Measurements from ENCODE around the gene CRY1.
"Not testable (repeated sequence)": the region's sequence is repeated elsewhere in the genome, so short reads cannot be mapped to it uniquely, and the experiment has no call there.

The CRY1 gene

GRCh38 chr12:107073266-107073665 lies 20.1 kb downstream of the CRY1 start:
- DNase-seq (ENCODE audit: insufficient read length, low spot score); FAIRE-seq: not testable (repeated sequence)

- no peak for FAIRE-seq
Observed at GRCh38 chr12:107066691-107067090, 26.7 kb downstream of the CRY1 start.

DNA sequence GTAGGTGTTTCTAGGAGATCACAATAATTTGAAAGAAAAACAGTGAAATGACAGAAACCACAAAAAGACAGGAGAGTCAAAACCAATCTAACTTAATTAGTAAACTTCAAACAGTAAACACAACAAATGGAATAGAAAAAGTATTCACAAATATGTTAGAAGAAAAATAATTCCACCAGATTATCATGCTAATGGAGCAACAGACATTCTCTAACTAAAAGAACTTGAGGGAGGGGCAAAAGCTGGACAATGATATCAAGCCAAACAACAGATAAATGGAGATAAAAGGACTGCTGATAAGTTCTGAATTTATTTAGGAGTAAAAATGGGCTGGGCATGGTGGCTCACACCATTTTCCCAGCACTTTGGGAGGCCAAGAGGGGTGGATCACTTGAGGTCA lies 28.7 kb downstream of the CRY1 start:
- no peak for DNase-seq (ENCODE audit: insufficient read length, low spot score)
- no peak for FAIRE-seq

More at GRCh38 chr12:107066691-107067090, 26.7 kb downstream of the CRY1 start:
- no peak for DNase-seq (ENCODE audit: insufficient read length, low spot score)

DNA sequence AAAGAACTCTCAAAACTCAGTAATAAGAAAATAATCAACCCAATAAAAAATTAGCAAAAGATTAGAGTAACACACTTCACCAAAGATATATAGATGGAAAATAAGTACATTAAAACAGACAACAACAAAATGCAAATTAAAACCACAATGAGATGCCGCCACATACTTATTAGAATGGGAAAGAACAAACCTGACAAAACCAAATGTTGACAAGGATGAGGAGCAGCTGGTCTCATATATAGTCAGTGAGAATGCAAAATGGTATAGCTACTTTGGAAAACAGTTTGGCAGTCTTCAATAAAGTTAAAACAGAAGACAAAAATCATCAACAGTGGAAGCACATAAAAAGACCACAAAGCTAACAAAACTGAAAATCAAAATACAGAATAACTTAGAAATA lies 29.1 kb downstream of the CRY1 start:
- no peak for FAIRE-seq

GRCh38 chr12:107058190-107058589 lies 35.2 kb downstream of the CRY1 start:
- FAIRE-seq (no peak), DNase-seq (ENCODE audit: insufficient read length, low spot score) (no peak)

More for the DNA sequence above, 29.1 kb downstream of the CRY1 start:
- no peak for DNase-seq (ENCODE audit: insufficient read length, low spot score)

DNA sequence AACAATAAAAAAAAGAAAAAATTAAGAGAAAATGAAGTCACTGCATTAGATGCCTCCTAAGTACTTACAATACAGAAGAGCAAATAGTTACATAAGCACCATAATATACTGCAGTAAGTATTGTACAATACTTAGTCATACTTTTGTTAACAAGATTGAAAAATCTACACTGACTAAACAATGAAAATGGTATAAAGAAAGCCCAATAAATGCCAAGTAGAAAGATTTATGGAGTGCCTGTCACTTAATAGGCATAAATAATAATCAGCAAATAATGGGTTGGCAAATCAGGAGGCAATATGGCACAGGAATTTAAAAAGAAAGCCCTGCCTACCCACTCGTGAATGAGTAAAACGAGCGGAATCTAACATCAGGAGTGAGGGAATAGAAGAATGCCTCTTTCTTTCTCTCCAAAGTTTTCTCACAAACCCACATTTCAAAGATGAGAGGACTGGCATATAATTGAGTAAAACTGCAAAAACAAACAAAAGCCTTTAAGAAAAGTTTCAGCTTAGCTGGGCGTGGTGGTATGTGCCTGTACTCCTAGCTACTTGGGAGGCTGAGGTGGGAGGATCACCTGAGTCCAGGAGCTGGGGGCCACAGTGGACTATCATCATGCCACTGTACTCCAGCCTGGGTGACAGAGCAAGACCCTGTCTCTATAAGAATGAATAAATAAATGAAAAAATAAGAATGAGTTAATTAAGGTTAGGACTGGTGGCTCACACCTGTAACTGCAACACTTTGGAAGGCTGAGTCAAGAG lies 36.1 kb downstream of the CRY1 start:
- no peak for DNase-seq (ENCODE audit: insufficient read length, low spot score)
- no peak for FAIRE-seq

DNA sequence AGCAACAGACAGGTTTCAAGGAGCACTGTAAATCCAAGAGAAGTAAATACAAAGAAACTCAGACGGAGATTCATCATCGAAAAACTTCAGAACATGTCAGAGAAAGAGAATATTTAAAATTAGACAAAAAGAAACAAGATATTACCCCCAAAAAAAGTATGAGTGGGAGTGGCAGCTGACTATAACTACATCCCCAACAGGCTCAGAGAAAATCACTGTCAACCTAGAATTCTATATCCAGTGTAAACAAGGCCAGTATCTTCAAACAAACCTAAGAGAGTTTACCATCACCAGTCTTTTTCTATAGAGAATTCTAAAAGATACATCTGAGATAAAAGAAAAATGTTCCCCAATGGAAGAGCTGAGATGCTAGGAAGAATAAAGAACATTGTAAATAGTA lies 39.6 kb downstream of the CRY1 start:
- FAIRE-seq (no peak), DNase-seq (ENCODE audit: insufficient read length, low spot score) (no peak)

DNA sequence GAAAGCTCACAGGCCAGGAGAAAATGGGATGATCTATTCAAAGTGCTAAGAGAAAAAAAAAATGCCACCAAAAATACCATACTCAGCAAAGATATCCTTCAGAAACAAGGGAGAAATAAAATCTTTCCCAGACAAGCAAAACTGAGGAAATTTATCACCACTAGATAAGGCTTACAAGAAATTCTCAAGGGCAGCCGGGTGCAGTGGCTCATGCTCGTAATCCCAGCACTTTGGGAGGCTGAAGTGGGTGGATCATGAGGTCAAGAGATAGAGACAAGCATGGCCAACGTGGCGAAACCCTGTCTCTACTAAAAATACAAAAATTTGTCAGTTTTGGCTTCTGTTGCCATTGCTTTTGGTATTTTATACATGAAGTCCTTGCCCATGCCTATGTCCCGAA lies 48.2 kb downstream of the CRY1 start:
- DNase-seq (ENCODE audit: insufficient read length, low spot score) (no peak), FAIRE-seq (no peak)

DNA sequence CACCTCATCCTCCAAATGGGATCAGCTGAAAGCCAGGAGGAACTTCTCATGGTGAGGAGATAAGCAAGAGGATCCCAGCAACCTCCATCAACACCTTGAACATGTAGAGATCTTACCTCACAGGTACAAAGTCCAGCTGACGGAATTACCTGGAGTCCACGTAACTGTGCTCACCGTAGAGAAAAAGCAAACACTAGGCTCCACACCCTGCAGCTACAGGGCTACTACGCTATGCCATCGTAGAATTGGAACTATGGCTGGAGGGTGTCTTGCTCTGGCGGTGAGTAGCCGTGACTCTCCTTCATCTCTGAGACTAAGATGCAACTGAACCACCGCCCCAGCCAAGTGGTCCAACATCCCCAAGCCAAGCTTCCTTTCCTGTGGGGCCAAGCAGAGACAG lies 50.5 kb downstream of the CRY1 start:
- no peak for DNase-seq (ENCODE audit: insufficient read length, low spot score)
- FAIRE-seq: no peak

DNA sequence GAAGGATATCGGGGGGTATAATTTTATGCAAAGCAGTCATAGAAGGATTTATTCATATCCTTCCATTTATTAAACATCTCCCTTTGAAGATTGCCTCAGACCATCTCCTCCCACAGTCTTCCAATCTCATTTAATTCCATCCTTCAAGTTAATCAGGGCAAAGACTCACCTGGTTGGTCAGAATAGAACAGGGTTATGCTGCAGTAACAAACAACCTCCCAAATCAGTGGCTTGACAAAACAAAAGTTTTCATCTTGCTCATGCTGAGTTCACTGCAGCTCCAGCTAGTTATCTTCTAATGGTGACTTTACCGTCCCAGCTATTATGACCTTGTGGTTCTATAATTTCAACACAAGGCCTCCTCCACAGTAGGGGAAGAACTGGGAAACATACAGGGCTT lies 57.6 kb downstream of the CRY1 start:
- FAIRE-seq (no peak), DNase-seq (ENCODE audit: insufficient read length, low spot score) (no peak)

DNA sequence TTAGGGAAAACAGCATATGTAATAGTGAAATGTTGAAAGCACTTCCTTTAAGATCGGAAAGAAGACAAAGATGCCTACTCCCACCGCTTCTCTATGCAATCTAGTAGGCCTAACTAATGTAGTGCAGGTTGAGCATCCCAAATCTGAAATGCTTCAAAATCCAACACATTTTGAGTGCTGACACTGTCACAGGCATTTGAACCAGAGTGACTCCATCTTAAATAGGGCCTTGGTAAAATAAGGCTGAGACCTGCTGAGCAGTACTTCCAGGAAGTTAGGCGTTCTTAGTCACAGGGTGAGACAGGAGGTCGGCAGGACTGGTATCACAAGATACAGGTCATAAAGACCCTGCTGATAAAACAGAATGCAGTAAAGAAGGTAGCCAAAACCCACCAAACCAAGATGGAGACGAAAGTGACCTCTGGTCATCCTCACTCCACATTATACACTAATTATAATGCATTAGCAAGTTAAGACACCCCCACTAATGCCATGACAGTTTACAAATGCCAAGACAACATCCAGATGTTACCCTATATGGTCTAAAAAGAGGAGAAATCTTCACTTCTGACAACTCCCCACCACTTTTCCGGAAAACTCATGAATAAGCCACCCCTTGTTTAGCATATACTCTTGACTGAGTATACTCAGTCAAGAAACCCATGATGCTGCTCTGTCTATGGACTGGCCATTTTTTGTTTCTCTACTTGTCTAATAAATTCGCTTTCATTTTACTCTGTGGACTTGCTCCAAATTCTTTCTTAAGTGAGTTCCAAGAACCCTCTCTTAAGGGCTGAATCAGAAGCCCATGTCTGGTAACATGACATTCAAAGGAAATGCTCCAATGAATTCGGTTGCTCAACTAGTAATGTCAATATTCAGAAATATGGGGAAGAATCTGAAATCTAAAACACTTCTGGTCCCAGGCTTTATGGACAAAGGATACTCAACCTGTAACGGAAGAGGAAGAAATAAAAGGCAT lies 59.3 kb downstream of the CRY1 start:
- DNase-seq (ENCODE audit: insufficient read length, low spot score) (no peak), FAIRE-seq (no peak)

- no peak for DNase-seq (ENCODE audit: insufficient read length, low spot score)
- no peak for FAIRE-seq
Observed at GRCh38 chr12:107032266-107032665, 61.1 kb downstream of the CRY1 start.

GRCh38 chr12:107031061-107031460 lies 62.3 kb downstream of the CRY1 start:
- DNase-seq (ENCODE audit: insufficient read length, low spot score): no peak
- FAIRE-seq: no peak

- DNase-seq (ENCODE audit: insufficient read length, low spot score) (no peak), FAIRE-seq (no peak)
Observed at GRCh38 chr12:107029081-107029480, 64.3 kb downstream of the CRY1 start.

DNA sequence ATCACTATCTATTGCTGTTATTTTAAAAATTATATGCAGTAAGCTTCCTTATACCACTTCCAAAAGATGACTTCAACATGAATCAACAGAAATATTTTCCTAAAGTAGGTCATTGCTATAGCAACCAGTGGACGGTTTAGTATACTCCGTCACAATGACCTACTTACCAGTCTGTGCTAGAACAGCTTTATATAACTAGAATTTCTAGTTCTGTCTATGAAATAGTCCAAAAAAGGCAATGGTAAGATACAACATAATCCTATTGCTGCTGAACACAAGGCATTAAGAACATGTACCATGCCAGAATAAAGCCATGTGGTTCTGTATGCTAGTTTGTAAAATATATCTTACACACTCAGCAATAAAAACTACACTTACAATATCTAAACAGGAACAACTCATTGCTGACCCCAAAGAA lies 65.7 kb downstream of the CRY1 start:
- DNase-seq (ENCODE audit: insufficient read length, low spot score): no peak
- no peak for FAIRE-seq

GRCh38 chr12:107026806-107027635 lies 66.3 kb downstream of the CRY1 start:
- no peak for FAIRE-seq
- DNase-seq (ENCODE audit: insufficient read length, low spot score): no peak

GRCh38 chr12:107026356-107026755 lies 67.0 kb downstream of the CRY1 start:
- DNase-seq (ENCODE audit: insufficient read length, low spot score); FAIRE-seq: not testable (repeated sequence)

DNA sequence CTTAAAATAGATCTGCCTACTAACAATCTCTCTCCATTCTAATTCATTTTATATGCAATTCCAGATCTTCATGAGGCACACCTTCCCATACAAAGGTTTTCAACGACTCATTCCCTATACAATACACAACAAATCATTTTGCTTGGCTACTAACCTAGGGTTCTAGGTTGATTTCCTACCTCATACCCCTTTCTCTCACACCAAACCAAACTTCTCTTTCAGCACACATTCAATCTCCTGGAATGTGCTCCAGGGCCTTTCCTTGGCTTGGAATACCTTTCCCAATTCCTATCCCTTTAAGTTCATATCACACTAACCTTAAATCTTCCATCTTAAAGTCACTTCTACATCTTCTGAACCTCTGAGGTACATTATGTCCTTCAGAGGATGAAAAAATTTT lies 67.7 kb downstream of the CRY1 start:
- FAIRE-seq (no peak), DNase-seq (ENCODE audit: insufficient read length, low spot score) (no peak)

DNA sequence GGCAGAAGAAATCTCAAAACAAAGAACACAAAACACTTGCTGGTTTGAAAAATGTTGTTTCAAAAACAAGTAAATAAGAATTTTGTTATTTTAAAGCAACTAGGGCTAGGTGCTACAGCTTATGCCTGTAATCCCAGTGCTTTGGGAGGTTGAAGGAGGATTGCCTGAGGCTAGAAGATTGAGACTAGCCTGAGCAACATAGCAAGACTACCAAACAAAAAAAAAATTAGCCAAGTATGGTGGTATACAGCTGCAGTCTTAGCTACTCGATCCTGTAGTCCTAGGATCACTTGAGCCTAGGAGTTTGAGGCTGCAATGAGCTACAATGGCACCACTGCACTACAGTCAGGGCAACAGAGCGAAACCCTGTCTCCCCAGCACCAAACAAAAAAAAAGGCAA lies 73.8 kb downstream of the CRY1 start:
- DNase-seq (ENCODE audit: insufficient read length, low spot score): no peak
- no peak for FAIRE-seq

GRCh38 chr12:107017042-107017441 lies 76.3 kb downstream of the CRY1 start:
- FAIRE-seq (no peak), DNase-seq (ENCODE audit: insufficient read length, low spot score) (no peak)

GRCh38 chr12:107014055-107014454 lies 79.3 kb downstream of the CRY1 start:
- FAIRE-seq (no peak), DNase-seq (ENCODE audit: insufficient read length, low spot score) (no peak)
